ENCODE results near the gene CAPS.

DNA sequence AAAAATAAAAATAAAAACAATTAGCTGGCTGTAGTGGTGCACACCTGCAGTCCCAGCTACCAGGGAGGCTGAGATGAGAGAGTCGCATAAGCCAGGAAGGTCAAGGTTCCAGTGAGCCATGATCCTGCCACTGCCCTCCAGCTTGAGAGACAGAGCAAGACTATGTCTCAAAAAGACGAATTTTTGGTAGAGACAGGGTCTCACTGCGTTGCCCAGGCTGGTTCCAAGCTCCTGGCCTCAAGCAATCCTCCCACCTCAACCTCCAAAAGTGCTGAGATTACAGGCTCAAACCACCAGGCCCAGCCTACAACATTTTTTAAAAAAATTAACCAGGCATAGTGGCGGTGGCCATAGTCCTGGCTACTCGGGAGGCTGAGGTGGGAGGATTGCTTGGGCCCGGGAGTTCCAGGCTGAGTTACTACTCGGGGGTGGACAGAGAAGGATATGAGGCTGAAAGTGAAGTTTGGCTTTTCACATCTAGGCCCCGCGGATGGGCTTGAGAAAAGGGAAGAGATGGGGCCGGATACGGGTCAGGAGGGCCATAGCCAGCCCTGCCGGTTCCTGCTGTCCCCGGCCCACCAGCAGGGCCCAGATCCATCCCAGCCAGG lies 20.7 kb upstream of the CAPS start:
- TF ChIP-seq, protein P1, sequence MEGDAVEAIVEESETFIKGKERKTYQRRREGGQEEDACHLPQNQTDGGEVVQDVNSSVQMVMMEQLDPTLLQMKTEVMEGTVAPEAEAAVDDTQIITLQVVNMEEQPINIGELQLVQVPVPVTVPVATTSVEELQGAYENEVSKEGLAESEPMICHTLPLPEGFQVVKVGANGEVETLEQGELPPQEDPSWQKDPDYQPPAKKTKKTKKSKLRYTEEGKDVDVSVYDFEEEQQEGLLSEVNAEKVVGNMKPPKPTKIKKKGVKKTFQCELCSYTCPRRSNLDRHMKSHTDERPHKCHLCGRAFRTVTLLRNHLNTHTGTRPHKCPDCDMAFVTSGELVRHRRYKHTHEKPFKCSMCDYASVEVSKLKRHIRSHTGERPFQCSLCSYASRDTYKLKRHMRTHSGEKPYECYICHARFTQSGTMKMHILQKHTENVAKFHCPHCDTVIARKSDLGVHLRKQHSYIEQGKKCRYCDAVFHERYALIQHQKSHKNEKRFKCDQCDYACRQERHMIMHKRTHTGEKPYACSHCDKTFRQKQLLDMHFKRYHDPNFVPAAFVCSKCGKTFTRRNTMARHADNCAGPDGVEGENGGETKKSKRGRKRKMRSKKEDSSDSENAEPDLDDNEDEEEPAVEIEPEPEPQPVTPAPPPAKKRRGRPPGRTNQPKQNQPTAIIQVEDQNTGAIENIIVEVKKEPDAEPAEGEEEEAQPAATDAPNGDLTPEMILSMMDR (IDR thresholded peaks at IDR 0.05) = no peak
- TF ChIP-seq POLR2A (IDR thresholded peaks at IDR 0.05) = no peak
